ENCODE measurements around the gene KCNA5. TPM values are rescaled to one million over a fixed set of nuclear protein-coding genes. Genes with fewer than 3 reads are reported as not detected.

KCNA5 gene
- total RNA-seq: not detected in 2 replicates
- long read RNA-seq: 0 reads

DNA sequence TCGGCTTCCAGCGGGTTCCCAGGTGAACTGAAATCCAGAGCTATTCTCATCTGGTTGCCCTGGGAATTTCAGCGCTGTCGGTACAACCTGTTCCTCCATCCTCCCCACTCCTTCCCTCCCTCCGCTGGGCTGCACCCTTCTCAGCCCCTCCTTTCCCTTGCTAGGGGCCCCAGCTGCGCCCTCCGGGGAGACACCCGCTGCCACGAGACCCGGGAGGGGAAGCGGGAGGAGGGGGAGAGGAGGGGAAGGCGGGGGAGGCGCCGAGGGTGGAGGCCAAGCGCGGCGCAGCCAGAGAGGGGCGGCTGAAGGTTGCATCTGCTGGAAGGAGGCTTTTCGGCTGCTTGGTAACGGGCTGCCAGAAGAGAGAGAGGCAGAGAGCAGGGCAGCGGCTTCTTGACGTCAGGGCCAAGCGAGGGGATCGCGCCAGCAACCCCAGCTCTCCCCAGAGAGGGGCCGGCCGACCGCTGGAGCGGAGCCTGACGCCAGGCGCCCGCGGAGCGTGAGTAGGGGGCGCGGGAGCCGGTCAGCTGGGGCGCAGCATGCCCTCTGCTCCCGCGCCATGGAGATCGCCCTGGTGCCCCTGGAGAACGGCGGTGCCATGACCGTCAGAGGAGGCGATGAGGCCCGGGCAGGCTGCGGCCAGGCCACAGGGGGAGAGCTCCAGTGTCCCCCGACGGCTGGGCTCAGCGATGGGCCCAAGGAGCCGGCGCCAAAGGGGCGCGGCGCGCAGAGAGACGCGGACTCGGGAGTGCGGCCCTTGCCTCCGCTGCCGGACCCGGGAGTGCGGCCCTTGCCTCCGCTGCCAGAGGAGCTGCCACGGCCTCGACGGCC lies at the start of gene KCNA5:
KCNA5 (plus strand) TSS at position 291 of the 831 bp plus-strand sequence; CDS start at position 560, 269 bp downstream.
- Mint-ChIP-seq H3K4me1 (ENCODE audit: unreplicated experiment) (no peaks in the 10 kb centered on the region), H3K4me3 (ENCODE audit: unreplicated experiment) (no peak within 1 kb of the TSS), H3K27ac (ENCODE audit: unreplicated experiment) (no peak within 1 kb of the TSS), H3K36me3 (ENCODE audit: unreplicated experiment) (no peaks in the 10 kb centered on the region), H3K9me3 (ENCODE audit: unreplicated experiment) (no peaks in the 10 kb centered on the region), H3K27me3 (ENCODE audit: unreplicated experiment) (peaks cover 59% of the 10 kb centered on the region)
- DNase-seq (ENCODE audit: extremely low spot score, unreplicated experiment): no peak
- TF ChIP-seq, protein P1, sequence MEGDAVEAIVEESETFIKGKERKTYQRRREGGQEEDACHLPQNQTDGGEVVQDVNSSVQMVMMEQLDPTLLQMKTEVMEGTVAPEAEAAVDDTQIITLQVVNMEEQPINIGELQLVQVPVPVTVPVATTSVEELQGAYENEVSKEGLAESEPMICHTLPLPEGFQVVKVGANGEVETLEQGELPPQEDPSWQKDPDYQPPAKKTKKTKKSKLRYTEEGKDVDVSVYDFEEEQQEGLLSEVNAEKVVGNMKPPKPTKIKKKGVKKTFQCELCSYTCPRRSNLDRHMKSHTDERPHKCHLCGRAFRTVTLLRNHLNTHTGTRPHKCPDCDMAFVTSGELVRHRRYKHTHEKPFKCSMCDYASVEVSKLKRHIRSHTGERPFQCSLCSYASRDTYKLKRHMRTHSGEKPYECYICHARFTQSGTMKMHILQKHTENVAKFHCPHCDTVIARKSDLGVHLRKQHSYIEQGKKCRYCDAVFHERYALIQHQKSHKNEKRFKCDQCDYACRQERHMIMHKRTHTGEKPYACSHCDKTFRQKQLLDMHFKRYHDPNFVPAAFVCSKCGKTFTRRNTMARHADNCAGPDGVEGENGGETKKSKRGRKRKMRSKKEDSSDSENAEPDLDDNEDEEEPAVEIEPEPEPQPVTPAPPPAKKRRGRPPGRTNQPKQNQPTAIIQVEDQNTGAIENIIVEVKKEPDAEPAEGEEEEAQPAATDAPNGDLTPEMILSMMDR (IDR thresholded peaks at IDR 0.05): no peak

DNA sequence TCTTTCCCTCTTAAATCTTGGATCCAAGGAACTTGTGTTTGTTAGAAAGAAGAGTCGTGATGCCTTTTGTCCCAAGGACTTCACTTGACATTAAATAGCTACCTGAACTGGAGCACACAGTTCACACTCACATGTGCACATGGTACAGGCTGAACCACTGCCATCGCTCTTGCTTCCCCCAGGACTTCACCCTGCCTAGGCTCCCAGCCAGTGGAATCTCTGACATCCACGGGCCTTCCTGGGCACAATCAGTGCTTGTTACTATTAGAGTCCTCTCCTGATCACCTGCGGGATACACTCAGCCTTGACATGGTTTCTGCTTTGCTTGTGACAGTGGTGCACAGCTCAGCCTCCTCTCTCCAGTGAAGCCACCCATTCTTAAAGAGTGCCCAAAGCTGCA lies 49.1 kb upstream of the KCNA5 start:
- no peak for DNase-seq (ENCODE audit: extremely low spot score, unreplicated experiment)
- Mint-ChIP-seq H3K27ac (ENCODE audit: unreplicated experiment) (no peak overlapping the region), H3K27me3 (ENCODE audit: unreplicated experiment) (peaks cover 34% of the 10 kb centered on the region), H3K9me3 (ENCODE audit: unreplicated experiment) (no peaks in the 10 kb centered on the region), H3K4me1 (ENCODE audit: unreplicated experiment) (peaks cover 4% of the 10 kb centered on the region), H3K36me3 (ENCODE audit: unreplicated experiment) (no peaks in the 10 kb centered on the region), H3K4me3 (ENCODE audit: unreplicated experiment) (no peak overlapping the region)
- TF ChIP-seq, protein P1 (IDR thresholded peaks at IDR 0.05): no peak

DNA sequence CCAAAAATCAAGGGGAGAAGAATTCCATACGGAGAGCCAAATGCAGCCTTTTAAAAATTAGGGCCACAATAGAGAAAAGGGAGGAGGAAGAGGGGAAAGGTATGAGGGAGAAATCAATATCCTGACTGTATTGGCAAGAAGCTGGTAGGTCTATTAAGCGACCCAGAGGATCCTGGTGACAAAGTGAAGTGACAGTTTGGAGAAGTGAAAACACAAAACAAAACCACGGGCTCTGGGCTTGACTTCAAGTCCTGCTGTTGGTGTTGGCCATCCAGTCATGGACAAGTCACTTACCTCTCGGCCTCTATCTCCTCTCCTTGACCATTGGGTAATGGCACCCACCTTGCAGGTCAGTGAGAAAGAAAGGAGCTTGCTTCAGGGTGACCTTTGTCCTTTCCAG lies 47.0 kb upstream of the KCNA5 start:
- H3K27ac Mint-ChIP-seq (ENCODE audit: unreplicated experiment): no peak overlapping the region
- peaks cover 19% of the 10 kb centered on the region for H3K27me3 Mint-ChIP-seq (ENCODE audit: unreplicated experiment)
- no peak overlapping the region for H3K4me3 Mint-ChIP-seq (ENCODE audit: unreplicated experiment)
- no peak for DNase-seq (ENCODE audit: extremely low spot score, unreplicated experiment)
- no peaks in the 10 kb centered on the region for H3K9me3 Mint-ChIP-seq (ENCODE audit: unreplicated experiment)
- TF ChIP-seq, protein P1 (IDR thresholded peaks at IDR 0.05): no peak
- no peaks in the 10 kb centered on the region for H3K36me3 Mint-ChIP-seq (ENCODE audit: unreplicated experiment)
- H3K4me1 Mint-ChIP-seq (ENCODE audit: unreplicated experiment): peaks cover 4% of the 10 kb centered on the region

DNA sequence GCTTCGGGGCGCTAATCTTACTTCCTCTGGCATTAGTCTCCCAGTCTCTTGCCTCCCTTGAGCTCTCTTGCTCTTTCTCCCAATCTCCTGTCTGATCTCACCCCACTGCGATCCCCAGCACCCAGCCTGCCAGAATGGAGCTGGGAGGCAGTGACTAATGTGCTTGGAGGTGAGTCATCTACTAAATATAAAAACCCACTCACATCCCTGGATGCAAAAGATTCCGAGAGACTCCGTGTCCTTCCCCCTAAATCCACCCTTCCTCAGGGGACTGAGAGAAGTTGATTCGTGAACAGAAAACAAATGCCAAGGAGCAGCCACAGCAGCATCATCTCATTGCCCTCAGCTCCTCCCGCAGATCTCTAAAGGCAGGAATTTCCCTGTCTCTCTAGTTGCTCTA lies 45.7 kb upstream of the KCNA5 start:
- DNase-seq (ENCODE audit: extremely low spot score, unreplicated experiment): no peak
- Mint-ChIP-seq H3K36me3 (ENCODE audit: unreplicated experiment) (no peaks in the 10 kb centered on the region), H3K9me3 (ENCODE audit: unreplicated experiment) (no peaks in the 10 kb centered on the region), H3K27me3 (ENCODE audit: unreplicated experiment) (peaks cover 14% of the 10 kb centered on the region), H3K27ac (ENCODE audit: unreplicated experiment) (no peak overlapping the region), H3K4me1 (ENCODE audit: unreplicated experiment) (peaks cover 6% of the 10 kb centered on the region), H3K4me3 (ENCODE audit: unreplicated experiment) (no peak overlapping the region)
- TF ChIP-seq, protein P1 (IDR thresholded peaks at IDR 0.05): no peak

DNA sequence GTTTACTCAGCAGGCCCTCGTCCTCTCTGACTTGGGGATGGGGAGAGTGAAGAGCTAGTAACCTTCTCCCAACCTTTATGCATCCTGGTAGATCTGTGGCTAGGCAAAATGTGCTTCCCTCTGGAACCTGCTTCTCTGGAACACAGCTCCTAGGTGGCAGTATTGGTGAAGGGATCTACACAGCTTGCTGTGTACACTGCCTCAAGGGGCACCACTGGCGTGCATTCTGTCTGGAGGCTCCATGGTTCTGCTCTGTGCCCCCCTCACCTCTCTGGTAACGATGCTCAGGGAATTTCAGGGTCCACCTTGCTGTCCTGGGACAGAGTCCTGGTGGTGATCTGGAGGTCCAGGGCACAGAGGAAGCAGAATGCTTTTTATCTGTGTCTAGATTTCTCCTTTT lies 43.5 kb upstream of the KCNA5 start:
- TF ChIP-seq, protein P1 (IDR thresholded peaks at IDR 0.05): no peak
- Mint-ChIP-seq H3K9me3 (ENCODE audit: unreplicated experiment) (no peaks in the 10 kb centered on the region), H3K27ac (ENCODE audit: unreplicated experiment) (no peak overlapping the region), H3K36me3 (ENCODE audit: unreplicated experiment) (no peaks in the 10 kb centered on the region), H3K4me1 (ENCODE audit: unreplicated experiment) (peaks cover 7% of the 10 kb centered on the region), H3K4me3 (ENCODE audit: unreplicated experiment) (no peak overlapping the region), H3K27me3 (ENCODE audit: unreplicated experiment) (peaks cover 15% of the 10 kb centered on the region)
- DNase-seq (ENCODE audit: extremely low spot score, unreplicated experiment): no peak

All from osteocyte (in vitro differentiated cells).